ENCODE results near the gene ADAM12.

GRCh38 chr10:126207313-126207771 is 180.9 kb downstream of the ADAM12 start:
- TF ChIP-seq EZH2 (IDR thresholded peaks at IDR 0.05) (no peak), POLR2AphosphoS5 (IDR thresholded peaks at IDR 0.05; ENCODE audit: borderline replicate concordance, low read depth, low read length) (no peak)

Measured in SK-N-MC (cell line).